Activated naive CD4-positive, alpha-beta T cell treated with anti-CD3 and anti-CD28 coated beads, Interleukin-2, amount 50 U/mL, for 24 hours (primary cell): ENCODE data around the gene GAD1.

Experiments
- H3K27ac Mint-ChIP-seq: one replicate; pipeline ENCODE4 v1.8.0; 2021; ENCODE audit warnings: mild to moderate bottlenecking, mixed read lengths
- H3K27me3 Mint-ChIP-seq: one replicate; pipeline ENCODE4 v1.8.0; 2021; ENCODE audit warnings: mixed read lengths
- H3K36me3 Mint-ChIP-seq: one replicate; pipeline ENCODE4 v1.8.0; 2021; ENCODE audit warnings: mixed read lengths
- H3K4me1 Mint-ChIP-seq: one replicate; pipeline ENCODE4 v1.8.0; 2021; ENCODE audit warnings: mixed read lengths
- H3K4me3 Mint-ChIP-seq: one replicate; pipeline ENCODE4 v1.8.0; 2021; ENCODE audit warnings: mild to moderate bottlenecking, mixed read lengths
- H3K9me3 Mint-ChIP-seq: one replicate; pipeline ENCODE4 v1.8.0; 2021; ENCODE audit warnings: mixed read lengths

GAD1 gene

GRCh38 chr2:170892391-170892951, 75.8 kb downstream of the GAD1 start:
- no peaks in the 10 kb centered on the region for H3K4me1 Mint-ChIP-seq
- H3K36me3 Mint-ChIP-seq, result no peaks in the 10 kb centered on the region
- no peaks in the 10 kb centered on the region for H3K9me3 Mint-ChIP-seq
- no peak overlapping the region for H3K27ac Mint-ChIP-seq
- peaks cover 2% of the 10 kb centered on the region for H3K27me3 Mint-ChIP-seq
- H3K4me3 Mint-ChIP-seq, result no peak overlapping the region

GRCh38 chr2:170895023-170895757, 78.5 kb downstream of the GAD1 start:
- Mint-ChIP-seq H3K4me1 (no peaks in the 10 kb centered on the region), H3K27me3 (no peaks in the 10 kb centered on the region), H3K36me3 (no peaks in the 10 kb centered on the region), H3K9me3 (no peaks in the 10 kb centered on the region), H3K4me3 (no peak overlapping the region), H3K27ac (no peak overlapping the region)

- Mint-ChIP-seq H3K27me3 (no peaks in the 10 kb centered on the region), H3K27ac (no peak overlapping the region), H3K9me3 (no peaks in the 10 kb centered on the region), H3K4me1 (no peaks in the 10 kb centered on the region), H3K36me3 (no peaks in the 10 kb centered on the region), H3K4me3 (no peak overlapping the region)
Observed at GRCh38 chr2:170896622-170897021, 79.9 kb downstream of the GAD1 start.

- Mint-ChIP-seq H3K27ac (no peak overlapping the region), H3K9me3 (no peaks in the 10 kb centered on the region), H3K36me3 (no peaks in the 10 kb centered on the region), H3K4me1 (no peaks in the 10 kb centered on the region), H3K4me3 (no peak overlapping the region), H3K27me3 (no peaks in the 10 kb centered on the region)
Observed at GRCh38 chr2:170897108-170897507, 80.4 kb downstream of the GAD1 start.

GRCh38 chr2:170905864-170906263, 89.2 kb downstream of the GAD1 start:
- no peak overlapping the region for H3K27ac Mint-ChIP-seq
- H3K9me3 Mint-ChIP-seq, result peaks cover 5% of the 10 kb centered on the region
- H3K27me3 Mint-ChIP-seq, result peaks cover 3% of the 10 kb centered on the region
- no peaks in the 10 kb centered on the region for H3K4me1 Mint-ChIP-seq
- H3K4me3 Mint-ChIP-seq, result no peak overlapping the region
- H3K36me3 Mint-ChIP-seq, result peaks cover 10% of the 10 kb centered on the region
